Subcutaneous abdominal adipose tissue (tissue), 5 donors: Measurements from ENCODE around the gene BCL2.
"Not testable (repeated sequence)": the region's sequence is repeated elsewhere in the genome, so short reads cannot be mapped to it uniquely, and the experiment has no call there.

Source experiments
- H3K27ac ChIP-seq: one replicate; pipeline ENCODE4 v1.7.0; 2013; ENCODE audit warnings: low read depth, mild to moderate bottlenecking, inconsistent platforms, low read length, moderate library complexity
- H3K27me3 ChIP-seq, 5 donors: one replicate each; pipeline ENCODE4 v1.7.0; 2013; ENCODE audit warnings: low read length in 5 of 5, inconsistent platforms in 1 of 5; ENCODE audit not compliant: control insufficient read depth in 5 of 5, insufficient read depth in 4 of 5
- H3K36me3 ChIP-seq, 5 donors: one replicate each; pipeline ENCODE4 v1.7.0; 2013; ENCODE audit warnings: low read length in 5 of 5; ENCODE audit not compliant: control insufficient read depth in 5 of 5, insufficient read depth in 5 of 5
- H3K4me1 ChIP-seq, 5 donors: one replicate each; pipeline ENCODE4 v1.7.0; 2013; ENCODE audit warnings: low read length in 5 of 5, mild to moderate bottlenecking in 3 of 5, moderate library complexity in 1 of 5; ENCODE audit not compliant: control insufficient read depth in 5 of 5, insufficient read depth in 5 of 5
- H3K4me3 ChIP-seq, 5 donors: one replicate each; pipeline ENCODE4 v1.7.0; 2013; ENCODE audit warnings: low read length in 5 of 5, low read depth in 1 of 5
- H3K9ac ChIP-seq, 5 donors: one replicate each; pipeline ENCODE4 v1.7.0; 2013; ENCODE audit warnings: low read length in 5 of 5, mild to moderate bottlenecking in 4 of 5, moderate library complexity in 3 of 5
- H3K9me3 ChIP-seq, 5 donors: one replicate each; pipeline ENCODE4 v1.7.0; 2013; ENCODE audit warnings: low read length in 5 of 5; ENCODE audit not compliant: control insufficient read depth in 5 of 5
- donor health status: healthy.
- donor health status: healthy.
- donor health status: healthy.
- donor health status: healthy.
- donor health status: healthy.

The BCL2 gene

DNA sequence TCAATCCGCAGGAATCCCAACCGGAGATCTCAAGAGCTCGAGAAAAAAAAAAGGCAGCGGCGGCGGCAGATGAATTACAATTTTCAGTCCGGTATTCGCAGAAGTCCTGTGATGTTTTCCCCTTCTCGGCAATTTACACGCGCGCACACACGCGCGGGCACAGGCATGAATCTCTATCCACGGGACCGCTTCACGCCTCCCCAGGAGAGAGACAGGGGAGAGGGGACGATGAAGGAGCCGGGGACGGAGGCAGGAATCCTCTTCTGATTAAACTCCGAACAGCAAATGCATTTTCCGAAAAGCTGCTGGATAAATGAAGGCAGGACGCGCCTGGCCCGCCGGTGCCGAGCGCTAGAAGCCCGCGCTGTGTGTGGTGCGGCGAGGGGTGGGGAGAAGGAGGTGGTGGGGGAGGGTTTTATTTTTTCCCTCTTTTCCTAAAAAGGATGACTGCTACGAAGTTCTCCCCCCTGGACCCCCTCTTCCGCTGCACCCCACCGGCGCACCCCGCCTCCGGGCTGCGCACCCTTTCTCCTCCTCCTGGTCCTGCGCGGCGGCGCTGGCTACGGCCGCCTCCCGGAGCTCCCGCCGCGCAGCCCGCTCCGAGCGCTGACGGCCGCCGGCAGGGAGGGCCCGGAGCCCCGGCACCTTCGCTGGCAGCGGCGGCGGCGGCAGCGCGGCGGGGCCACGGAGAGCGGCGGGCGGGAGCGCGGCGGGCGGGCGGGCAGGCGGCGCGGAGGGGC is at the start of gene BCL2:
Gene BCL2 (minus strand): TSS at position 387 of the 740 bp plus-strand sequence.
- peak within 1 kb of the TSS; percentile 21 to 89 (median 82) for H3K9ac ChIP-seq
- peak within 1 kb of the TSS; percentile 78 to 92 (median 88) for H3K4me3 ChIP-seq
- peaks cover 0 to 57% (median 50%) of the 10 kb centered on the region in 5 donors for H3K4me1 ChIP-seq
- no peaks in the 10 kb centered on the region for H3K9me3 ChIP-seq
- H3K27me3 ChIP-seq = no peaks in the 10 kb centered on the region
- H3K36me3 ChIP-seq = no peaks in the 10 kb centered on the region
- H3K27ac ChIP-seq = peak within 1 kb of the TSS; percentile 95

DNA sequence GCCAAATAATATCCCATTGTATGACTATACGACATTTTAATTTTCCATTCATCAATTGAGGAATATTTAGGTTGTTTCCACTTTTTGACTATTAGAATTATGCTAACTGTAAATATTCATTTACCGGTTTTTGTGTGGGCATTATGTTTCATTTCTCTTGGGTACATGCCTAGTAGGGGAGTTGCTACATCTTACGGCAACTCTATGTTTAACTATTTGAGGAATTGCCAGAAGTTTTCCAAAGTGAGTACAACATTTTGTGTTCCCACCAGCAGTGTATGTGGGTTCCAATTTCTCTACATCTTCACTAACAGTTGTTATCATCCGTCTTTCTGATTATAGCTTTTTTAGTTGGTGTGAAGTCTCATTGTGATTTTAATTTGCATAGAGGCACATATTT is 49.0 kb upstream of the BCL2 start:
- Histone ChIP-seq H3K4me3 (peak overlapping the region in 3 of 5 donors; percentile 92 to 95 (median 94)), H3K36me3 (no peaks in the 10 kb centered on the region), H3K27ac (peak overlapping the region; percentile 93), H3K9ac (peak overlapping the region in 2 of 5 donors; percentile 89 to 90), H3K9me3 (peaks cover 0 to 4% (median 0%) of the 10 kb centered on the region in 5 donors), H3K4me1 (peaks cover 2 to 25% (median 21%) of the 10 kb centered on the region in 5 donors), H3K27me3 (no peaks in the 10 kb centered on the region)

DNA sequence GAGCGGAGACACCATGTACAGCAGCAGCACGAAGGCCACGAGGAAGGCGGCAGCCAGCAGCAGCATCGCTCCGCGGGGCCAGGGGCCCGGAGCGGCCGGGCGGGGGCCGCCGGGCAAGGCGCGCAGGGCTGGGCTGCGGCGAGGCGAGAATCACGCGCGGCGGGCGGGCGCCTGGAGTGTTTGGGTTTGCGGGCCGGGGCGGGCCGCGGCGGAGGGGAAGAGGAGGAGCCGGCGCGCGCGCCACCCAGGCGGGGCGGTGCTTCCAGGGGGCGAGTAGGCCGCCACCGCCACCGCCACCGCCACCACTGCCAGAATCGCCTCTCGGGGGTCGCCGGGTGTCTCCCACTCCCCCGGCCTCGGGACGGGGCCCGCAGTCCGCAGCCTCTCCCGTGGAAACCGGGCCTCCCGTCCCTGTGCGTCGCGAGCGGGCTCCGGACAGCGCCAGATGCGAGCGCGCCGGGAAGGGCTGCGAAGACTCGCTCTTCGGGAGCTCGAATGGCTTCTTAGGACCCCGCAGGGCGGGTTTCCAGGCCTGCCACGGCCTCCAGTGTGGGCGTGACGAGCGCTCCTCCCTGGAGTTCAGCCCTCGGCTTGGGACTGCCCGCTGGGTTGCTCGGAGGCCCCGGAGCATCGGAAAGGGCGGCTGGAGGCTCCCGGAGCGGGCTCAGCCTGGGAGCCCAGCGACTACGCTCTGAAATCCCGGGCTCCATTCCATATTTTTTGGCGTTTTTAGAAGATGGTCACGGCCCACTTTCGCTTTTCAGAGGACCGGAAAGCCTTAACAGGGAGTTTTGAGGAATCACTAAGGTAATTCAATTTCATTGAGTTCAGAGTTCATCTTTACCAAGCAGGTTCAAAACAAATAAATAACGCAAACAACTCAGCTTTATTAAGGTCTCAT is 47.7 kb upstream of the BCL2 start, which contains the start of gene KDSR:
Gene KDSR (minus strand): TSS at position 154 of the 901 bp plus-strand sequence. CDS start 88 bp downstream, at position 66.
- H3K4me1 ChIP-seq = peaks cover 2 to 25% (median 21%) of the 10 kb centered on the region in 5 donors
- H3K4me3 ChIP-seq = peak within 1 kb of the TSS; percentile 83 to 98 (median 94)
- H3K27ac ChIP-seq = peak within 1 kb of the TSS; percentile 93
- peak within 1 kb of the TSS; percentile 71 to 90 (median 89) for H3K9ac ChIP-seq
- H3K36me3 ChIP-seq = peaks cover 4 to 5% (median 4%) of the 10 kb centered on the region in 5 donors
- H3K9me3 ChIP-seq = no peaks in the 10 kb centered on the region
- H3K27me3 ChIP-seq = no peaks in the 10 kb centered on the region

DNA sequence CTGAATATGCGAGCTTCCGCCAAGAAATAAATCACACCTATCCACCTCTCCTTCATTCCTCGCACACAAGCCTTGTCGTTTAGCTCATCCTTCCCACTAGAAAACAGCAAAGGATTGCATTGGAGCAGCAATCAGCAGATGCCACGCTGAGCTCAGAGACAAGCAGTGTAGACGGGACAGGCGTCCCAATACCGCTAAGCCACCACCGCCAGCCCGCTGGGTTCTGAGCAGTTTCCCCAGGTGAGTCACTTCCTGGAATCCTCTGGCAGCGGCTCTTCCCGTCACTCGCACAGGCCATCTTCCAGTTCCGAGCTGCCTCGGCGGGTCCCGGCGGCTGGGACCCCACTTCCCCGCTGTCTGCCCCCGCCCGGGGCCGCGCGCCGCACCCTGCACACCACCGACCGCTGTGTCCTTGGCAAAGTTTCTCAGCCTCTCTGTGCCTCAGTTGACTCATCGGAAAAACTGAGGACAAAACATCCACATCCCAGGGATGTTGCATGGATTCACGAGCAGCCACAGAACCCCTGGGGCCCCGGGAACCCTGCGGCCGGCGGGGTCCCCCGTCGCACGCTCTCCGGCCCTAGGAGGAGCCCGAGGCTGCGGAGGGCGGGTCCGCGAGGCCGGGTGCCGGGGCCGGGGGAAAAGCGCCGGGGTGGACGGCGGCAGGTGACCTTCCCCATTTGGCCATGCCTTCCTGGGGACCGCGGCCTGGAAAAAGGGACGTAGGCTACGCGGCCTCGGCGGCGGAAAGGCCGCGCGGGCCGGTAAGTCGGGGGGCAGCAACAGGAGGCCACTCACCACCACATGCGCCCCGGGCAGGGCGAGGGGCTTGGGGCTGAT is 46.9 kb upstream of the BCL2 start:
- H3K27me3 ChIP-seq = no peaks in the 10 kb centered on the region
- H3K9me3 ChIP-seq = no peaks in the 10 kb centered on the region
- peak overlapping the region; percentile 68 to 90 (median 86) for H3K9ac ChIP-seq
- peaks cover 5 to 11% (median 11%) of the 10 kb centered on the region in 5 donors for H3K36me3 ChIP-seq
- peaks cover 2 to 25% (median 21%) of the 10 kb centered on the region in 5 donors for H3K4me1 ChIP-seq
- H3K4me3 ChIP-seq = peak overlapping the region; percentile 83 to 98 (median 94)
- H3K27ac ChIP-seq = peak overlapping the region; percentile 93

DNA sequence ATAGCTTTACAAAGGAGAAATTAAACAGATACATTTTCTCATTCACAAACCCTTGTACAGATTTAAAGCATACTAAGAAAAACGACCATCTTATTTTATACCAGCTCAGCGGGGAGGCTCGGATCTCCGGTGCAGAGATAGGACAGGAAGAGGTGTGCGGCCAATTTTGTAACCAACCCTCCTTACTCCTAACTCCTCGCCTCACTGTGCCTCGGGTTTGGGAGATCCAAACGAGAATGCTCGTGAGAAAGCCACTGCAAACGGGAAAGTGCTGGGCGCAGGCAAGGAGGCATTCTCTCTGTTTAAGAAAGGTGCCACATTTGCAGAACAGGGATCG is 46.3 kb upstream of the BCL2 start:
- Histone ChIP-seq H3K27me3 (no peaks in the 10 kb centered on the region), H3K4me3 (peak overlapping the region; percentile 83 to 98 (median 94)), H3K4me1 (peaks cover 2 to 25% (median 21%) of the 10 kb centered on the region in 5 donors), H3K9me3 (no peaks in the 10 kb centered on the region), H3K36me3 (peaks cover 5 to 15% (median 12%) of the 10 kb centered on the region in 5 donors), H3K9ac (peak overlapping the region; percentile 68 to 90 (median 86)), H3K27ac (peak overlapping the region; percentile 93)

DNA sequence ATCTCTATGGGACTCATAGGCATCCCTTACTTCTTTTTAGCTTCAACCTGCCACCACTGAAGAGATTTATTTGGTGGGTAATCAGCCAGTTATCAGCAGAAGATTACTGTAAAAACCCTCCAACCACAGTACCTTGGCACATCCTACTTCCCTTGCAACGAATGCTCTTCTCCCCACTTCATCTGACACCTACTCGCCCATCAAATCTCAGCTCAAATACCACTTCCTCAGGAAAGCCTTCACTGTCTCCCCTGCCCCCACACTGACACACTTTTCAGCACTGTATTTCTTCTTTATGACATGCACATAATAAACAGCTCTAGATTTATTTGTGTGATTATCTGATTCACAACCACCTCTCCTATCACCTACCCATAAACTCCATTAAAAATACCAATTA is 44.4 kb upstream of the BCL2 start:
- Histone ChIP-seq H3K9me3 (no peaks in the 10 kb centered on the region), H3K36me3 (peaks cover 15 to 33% (median 26%) of the 10 kb centered on the region in 5 donors), H3K4me1 (peaks cover 2 to 25% (median 21%) of the 10 kb centered on the region in 5 donors), H3K4me3 (no peak overlapping the region), H3K27ac (no peak overlapping the region), H3K9ac (no peak overlapping the region), H3K27me3 (no peaks in the 10 kb centered on the region)

DNA sequence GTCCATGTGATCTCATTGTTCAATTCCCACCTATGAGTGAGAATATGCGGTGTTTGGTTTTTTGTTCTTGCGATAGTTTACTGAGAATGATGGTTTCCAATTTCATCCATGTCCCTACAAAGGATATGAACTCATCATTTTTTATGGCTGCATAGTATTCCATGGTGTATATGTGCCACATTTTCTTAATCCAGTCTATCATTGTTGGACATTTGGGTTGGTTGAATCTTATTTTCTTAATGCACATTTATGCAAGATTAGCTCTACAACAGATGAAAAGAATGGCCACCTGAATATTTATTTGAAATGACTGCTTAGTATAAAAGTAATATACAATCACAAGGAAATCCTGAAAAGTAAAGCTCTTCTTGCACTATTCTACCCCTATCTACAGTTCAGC is 43.9 kb upstream of the BCL2 start:
- H3K9ac ChIP-seq, H3K27ac ChIP-seq, H3K27me3 ChIP-seq, H3K9me3 ChIP-seq, H3K4me3 ChIP-seq: not testable (repeated sequence)
- Histone ChIP-seq H3K36me3 (peaks cover 15 to 35% (median 26%) of the 10 kb centered on the region in 5 donors), H3K4me1 (peaks cover 2 to 23% (median 21%) of the 10 kb centered on the region in 5 donors)

DNA sequence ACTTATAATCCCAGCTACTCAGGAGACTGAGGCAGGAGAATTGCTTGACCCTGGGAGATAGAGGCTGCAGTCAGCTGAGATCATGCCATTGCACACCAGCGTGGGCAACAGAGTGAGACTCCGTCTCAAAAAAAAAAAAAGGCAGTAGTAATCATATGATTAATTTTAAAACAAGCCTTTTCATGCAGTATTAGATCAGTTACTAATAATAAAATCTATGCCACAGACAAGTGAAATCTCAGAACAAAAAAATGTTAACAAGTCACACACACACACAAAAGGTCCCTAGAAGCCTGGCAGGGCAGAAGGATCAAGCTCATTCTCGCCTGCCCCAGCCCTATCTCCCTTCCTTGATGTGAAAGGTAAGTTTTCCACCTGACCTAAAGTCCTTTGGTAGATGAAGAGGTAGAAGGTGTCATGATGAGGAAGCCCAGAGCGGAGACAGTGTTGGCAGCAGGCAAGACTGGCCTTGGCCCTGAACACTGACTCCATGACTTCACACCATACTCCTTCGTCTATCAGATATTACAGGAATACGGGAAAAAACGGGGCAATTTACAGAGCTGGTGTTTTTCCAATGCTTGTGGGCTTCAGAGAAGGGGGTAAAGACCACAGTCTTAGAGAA is 36.8 kb upstream of the BCL2 start:
- peaks cover 28 to 75% (median 63%) of the 10 kb centered on the region in 5 donors for H3K36me3 ChIP-seq
- H3K27me3 ChIP-seq = no peaks in the 10 kb centered on the region
- H3K9ac ChIP-seq = no peak overlapping the region
- H3K9me3 ChIP-seq = no peaks in the 10 kb centered on the region
- H3K27ac ChIP-seq = no peak overlapping the region
- no peak overlapping the region for H3K4me3 ChIP-seq
- no peaks in the 10 kb centered on the region for H3K4me1 ChIP-seq

DNA sequence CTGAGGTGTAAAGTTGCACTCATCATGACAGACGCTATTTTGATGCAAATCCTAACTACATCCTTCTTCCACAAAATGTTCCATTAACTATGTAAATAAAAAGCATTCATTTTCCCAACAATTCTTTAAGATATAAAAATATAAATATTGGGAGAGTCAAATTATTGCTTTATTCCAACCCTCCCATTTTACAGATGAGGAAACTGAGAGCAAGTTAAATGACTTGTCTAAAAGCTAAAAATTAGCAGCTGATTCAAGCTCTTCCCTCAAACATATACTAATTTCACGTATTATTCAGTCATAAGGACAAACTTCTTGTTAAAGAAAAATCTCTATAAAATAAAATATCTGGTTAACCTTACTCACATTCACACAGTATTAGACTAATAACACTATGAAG is 30.7 kb upstream of the BCL2 start:
- Histone ChIP-seq H3K4me3 (no peak overlapping the region), H3K27me3 (no peaks in the 10 kb centered on the region), H3K36me3 (peaks cover 28 to 79% (median 69%) of the 10 kb centered on the region in 5 donors), H3K9me3 (no peaks in the 10 kb centered on the region), H3K9ac (no peak overlapping the region), H3K27ac (no peak overlapping the region), H3K4me1 (peaks cover 0 to 12% (median 7%) of the 10 kb centered on the region in 5 donors)
